NCI-H1092 treated with DMSO at 0.1 percent for 48 hours (cell line): ENCODE data around the gene ZBTB16.

Experiments used
- DNase-seq: peaks from one replicate; lab custom pipeline; 2025; lab: John Stamatoyannopoulos, UW

Gene ZBTB16

GRCh38 chr11:114261791-114262190 is 202.3 kb downstream of the ZBTB16 start:
- DNase-seq, result no peak

GRCh38 chr11:114262681-114263512 is 203.4 kb downstream of the ZBTB16 start:
- DNase-seq, result peak; percentile 72

- no peak for DNase-seq
Observed at GRCh38 chr11:114263513-114264170, 204.1 kb downstream of the ZBTB16 start.

GRCh38 chr11:114264381-114264780 is 204.9 kb downstream of the ZBTB16 start:
- DNase-seq, result no peak

- no peak for DNase-seq
Observed at GRCh38 chr11:114265122-114265878, 205.8 kb downstream of the ZBTB16 start.

- no peak for DNase-seq
Observed at GRCh38 chr11:114269498-114269897, 210.0 kb downstream of the ZBTB16 start.

- no peak for DNase-seq
Observed at GRCh38 chr11:114270531-114271270, 211.2 kb downstream of the ZBTB16 start.

- DNase-seq, result no peak
Observed at GRCh38 chr11:114271316-114271715, 211.8 kb downstream of the ZBTB16 start.

- DNase-seq, result no peak
Observed at GRCh38 chr11:114272311-114272710, 212.8 kb downstream of the ZBTB16 start.

- DNase-seq, result no peak
Observed at GRCh38 chr11:114273071-114273470, 213.6 kb downstream of the ZBTB16 start.

GRCh38 chr11:114273890-114274635 is 214.6 kb downstream of the ZBTB16 start:
- no peak for DNase-seq

GRCh38 chr11:114274637-114275036 is 215.1 kb downstream of the ZBTB16 start:
- no peak for DNase-seq

- DNase-seq, result no peak
Observed at GRCh38 chr11:114275280-114275679, 215.8 kb downstream of the ZBTB16 start.

GRCh38 chr11:114276077-114276476 is 216.6 kb downstream of the ZBTB16 start:
- no peak for DNase-seq

GRCh38 chr11:114277637-114278341 is 218.3 kb downstream of the ZBTB16 start:
- no peak for DNase-seq

GRCh38 chr11:114278342-114279065 is 219.0 kb downstream of the ZBTB16 start:
- DNase-seq, result no peak

GRCh38 chr11:114279792-114280546 is 220.5 kb downstream of the ZBTB16 start:
- no peak for DNase-seq

- DNase-seq, result peak; percentile 69
Observed at GRCh38 chr11:114280696-114281095, 221.2 kb downstream of the ZBTB16 start.

GRCh38 chr11:114281388-114281956 is 222.0 kb downstream of the ZBTB16 start:
- DNase-seq, result no peak
